Activated CD8-positive, alpha-beta memory T cell treated with anti-CD3 and anti-CD28 coated beads for 4 hours (primary cell): Measurements from ENCODE around the gene MAGEC1.
"Not testable (repeated sequence)": the region's sequence is repeated elsewhere in the genome, so short reads cannot be mapped to it uniquely, and the experiment has no call there.

Experiments
- DNase-seq, 2 donors: peaks; one replicate each; pipeline ENCODE4 v3.0.0-alpha.2; 2020; ENCODE audit warnings: low read depth in 2 of 2

MAGEC1 gene

DNA sequence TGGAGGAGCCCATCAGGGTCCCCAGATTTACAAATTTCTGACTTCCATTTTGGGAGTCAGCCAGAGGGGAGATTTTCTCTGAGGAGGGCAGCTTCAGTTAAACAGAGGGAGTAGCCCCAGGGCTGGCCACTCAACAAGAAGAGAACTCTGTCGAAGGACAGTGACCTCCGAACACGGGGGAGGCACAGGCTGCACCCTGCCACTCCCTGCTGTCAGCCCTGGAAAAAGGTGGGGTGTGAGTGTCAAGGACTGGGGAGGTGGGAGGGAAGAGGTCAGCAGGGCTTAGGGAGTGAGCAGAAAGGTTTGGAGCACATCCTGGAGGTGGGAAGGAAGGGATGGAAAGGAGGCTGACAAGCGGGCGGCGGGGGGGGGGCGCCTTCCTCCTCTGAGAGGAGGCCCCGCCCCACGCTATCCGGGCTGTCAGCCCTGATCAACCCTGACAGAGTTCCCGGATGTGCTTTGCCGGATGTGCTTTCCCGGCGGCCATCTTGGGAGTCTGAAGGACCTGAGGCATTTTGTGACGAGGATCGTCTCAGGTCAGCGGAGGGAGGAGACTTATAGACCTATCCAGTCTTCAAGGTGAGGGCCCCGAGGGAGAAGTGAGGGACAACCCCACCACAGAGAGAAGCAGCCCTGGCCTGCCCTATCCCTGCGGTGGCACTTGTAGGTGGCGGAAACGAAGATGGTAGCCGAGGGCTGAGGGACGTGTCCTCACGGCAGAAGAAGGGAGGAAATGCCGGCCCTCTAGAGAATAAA, at the start of gene MAGEC1:
TSS of gene MAGEC1 (plus strand) at position 495 of the 756 bp plus-strand sequence. CDS start 1,179 bp downstream, outside the sequence.
- DNase-seq, result no peak

DNA sequence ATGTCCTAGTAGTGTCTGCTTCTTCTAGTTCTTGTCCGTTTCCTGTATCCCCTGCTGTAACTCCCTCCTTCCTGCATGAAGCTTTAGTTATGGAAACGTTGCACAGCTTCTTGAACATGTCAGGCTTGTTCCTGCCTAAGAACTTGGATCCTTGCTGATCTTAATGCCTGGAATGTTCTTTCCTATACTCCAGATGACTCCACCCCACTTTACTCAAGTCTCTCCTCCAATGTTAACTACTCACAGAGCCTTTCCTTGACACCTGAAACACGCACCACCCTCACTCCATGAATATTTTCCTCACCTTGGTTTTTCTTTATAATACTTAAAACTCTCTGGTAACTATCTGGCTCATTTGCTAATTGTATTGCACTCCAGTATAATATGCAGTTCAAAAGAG, 46.2 kb upstream of the MAGEC1 start:
- DNase-seq, result no peak

DNA sequence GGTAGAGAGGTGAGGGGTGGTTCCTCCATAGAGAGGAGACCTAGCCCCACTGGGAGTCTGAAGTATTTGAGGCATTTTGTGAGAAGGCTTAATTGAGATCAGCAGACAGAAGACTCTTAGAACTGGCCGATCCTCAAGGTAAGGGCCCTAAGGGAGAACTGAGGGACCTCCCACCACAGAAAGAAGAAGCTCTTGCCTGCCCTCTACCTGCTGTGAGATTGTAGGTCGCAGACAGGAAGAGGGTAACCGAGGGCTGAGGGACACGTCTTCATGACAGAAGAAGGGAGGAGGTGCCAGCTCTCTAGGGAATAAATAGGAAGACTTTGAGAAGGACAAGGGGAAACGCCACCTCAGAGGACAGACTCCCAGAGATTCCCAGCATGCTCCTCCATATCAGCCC, 24.1 kb upstream of the MAGEC1 start:
- no peak for DNase-seq

- not testable (repeated sequence) for DNase-seq
Measured at GRCh38 chrX:141888811-141889210, 14.9 kb upstream of the MAGEC1 start.

DNA sequence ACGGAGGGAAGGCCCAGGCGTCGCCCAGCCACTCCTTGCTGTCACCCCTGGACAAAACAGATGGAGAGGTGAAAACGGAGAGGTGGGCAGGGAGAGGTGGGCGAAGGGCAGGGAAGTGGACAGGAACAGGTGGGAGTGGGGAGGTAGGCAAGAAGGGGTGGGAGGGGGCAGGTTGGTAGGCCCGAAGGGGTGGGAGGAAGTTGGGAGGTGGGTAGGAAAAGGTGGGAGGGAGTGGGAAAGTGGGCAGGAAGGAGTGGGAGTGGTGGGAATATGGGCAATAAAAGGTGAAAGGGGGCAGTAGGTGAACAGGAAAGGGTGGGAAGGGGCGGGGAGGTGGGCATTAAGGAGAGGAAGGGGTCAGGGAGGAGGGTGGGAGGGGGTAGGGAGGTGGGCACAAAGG, 9.0 kb upstream of the MAGEC1 start:
- DNase-seq, result no peak

DNA sequence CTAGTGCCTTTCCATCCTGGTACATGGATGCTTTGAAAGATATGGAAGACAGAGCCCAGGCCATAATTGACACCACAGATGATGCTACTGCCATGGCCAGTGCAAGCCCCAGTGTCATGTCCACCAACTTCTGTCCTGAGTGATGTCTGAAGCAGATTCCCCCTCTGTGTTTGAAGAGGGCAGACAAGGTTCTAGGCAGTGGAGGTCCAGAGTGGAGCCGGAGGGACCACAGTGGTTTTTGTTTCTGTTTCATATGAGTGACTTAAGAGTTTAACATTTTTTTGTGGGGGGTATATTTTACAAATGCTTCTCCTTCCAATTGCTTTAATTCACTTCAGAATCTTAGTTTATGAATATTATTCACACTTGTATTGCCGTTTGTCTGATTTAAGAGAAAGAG, 6.0 kb upstream of the MAGEC1 start:
- no peak for DNase-seq

- no peak for DNase-seq
Measured at GRCh38 chrX:141902366-141902765, 1.3 kb upstream of the MAGEC1 start.

GRCh38 chrX:141904262-141904661, 568 bp downstream of the MAGEC1 start:
- no peak for DNase-seq

- no peak for DNase-seq
Measured at GRCh38 chrX:141917801-141918200, 14.1 kb downstream of the MAGEC1 start.

- no peak for DNase-seq
Measured at GRCh38 chrX:141924293-141924692, 20.6 kb downstream of the MAGEC1 start.

GRCh38 chrX:141928432-141928831, 24.7 kb downstream of the MAGEC1 start:
- no peak for DNase-seq

DNA sequence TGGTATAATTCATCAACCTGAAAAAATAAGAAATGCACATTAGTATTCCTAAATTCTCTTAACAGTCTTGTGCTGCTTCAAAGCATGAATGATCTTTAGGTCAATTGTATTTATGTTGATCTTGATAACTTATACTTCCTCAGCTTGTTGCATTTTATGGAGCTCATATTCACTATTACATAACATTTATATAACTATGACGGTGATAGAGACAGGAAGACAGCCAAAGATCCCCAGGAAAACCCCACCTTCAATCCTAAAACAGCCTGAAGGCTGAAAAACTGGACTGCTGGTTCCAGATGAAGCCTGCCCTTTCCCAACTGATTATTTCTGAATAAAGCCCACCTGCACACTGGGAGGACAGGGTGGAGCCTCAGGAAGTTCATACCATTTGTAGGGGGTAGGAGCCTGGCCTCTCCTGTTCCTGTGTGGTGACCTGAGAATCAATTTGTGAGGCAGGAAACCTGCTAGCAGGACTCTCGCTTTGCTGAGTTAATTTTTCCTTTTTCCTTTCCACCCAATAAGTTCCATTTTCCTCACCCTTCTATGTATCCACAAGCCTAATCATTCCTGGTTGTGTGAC, 30.5 kb downstream of the MAGEC1 start:
- no peak for DNase-seq

DNA sequence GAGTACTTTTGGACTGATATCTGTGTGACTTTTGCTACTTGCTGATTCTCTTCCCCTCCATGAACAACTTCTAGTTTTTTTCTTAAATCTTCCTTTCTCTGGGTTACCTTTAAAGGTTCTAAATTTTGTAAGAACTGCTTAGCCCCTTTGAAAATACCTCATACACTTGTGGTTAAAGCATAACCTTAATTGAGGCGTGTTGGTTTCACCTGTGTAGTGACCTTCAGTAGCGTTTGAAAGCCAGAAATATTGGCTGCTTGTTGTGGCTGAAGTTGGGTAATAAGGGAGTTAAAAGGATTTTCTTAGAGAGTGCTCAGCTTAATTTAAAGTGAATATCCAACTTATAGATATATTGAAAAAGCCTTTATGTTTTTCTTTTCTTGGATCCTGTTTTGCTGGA, 32.0 kb downstream of the MAGEC1 start:
- DNase-seq, result no peak

DNA sequence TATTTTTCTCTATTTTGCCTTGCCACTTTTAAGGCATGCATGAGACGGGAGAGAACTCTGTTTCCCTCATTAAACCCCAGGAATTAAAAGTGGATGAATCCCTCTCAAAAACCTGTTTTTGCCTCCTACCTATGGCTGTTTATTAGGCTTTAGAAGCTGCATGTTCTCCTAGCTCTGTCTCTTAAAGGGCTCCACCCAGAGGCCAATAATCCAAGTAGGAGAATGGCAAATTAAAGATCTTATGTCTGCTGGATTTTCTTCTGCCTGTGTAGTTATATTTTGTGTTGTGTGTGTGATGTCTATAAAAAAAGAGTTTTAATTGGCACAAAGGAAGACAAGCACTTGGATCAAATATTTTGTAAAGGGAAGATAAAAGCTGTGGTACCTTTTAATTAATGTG, 32.4 kb downstream of the MAGEC1 start:
- DNase-seq, result no peak

GRCh38 chrX:141941234-141941633, 37.5 kb downstream of the MAGEC1 start:
- DNase-seq, result no peak

DNA sequence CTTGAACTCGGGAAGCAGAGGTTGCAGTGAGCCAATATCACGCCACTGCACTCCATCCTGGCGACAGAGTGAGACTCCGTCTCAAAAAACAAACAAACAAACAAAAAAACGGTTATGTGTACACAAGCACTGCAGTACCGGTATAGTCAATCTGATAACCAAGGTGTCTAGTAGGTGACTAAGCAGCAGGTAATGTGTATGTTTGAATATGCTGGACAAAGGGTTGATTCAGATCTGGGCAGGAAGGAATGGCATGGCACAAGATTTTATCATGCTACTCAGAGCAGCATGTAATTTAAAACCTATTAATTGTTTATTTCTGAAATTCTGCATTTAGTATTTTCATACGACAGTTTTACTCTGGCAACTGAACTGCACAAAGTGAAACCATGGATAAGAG, 41.7 kb downstream of the MAGEC1 start:
- DNase-seq, result no peak

- no peak for DNase-seq
Measured at GRCh38 chrX:141947350-141947749, 43.7 kb downstream of the MAGEC1 start.

DNA sequence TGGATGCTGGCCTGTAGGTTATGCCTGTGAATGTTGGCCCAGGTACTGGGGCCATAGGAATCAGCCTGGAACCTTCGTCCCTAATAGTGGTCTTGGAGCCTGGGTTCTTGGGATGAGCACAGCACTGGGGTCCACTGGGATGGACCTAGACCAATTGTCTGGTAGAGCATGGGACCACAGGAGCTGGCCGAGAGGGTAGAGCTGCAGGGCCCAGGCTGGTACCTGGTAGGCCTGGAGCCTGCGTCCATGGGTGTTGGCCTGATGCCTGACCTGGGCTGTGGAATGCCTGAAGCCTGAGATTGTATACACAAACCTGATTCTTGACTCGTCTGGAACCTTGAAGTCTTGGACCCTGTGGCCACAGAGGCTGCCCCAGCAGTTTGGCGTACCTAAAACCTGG, 48.9 kb downstream of the MAGEC1 start:
- DNase-seq, result no peak

DNA sequence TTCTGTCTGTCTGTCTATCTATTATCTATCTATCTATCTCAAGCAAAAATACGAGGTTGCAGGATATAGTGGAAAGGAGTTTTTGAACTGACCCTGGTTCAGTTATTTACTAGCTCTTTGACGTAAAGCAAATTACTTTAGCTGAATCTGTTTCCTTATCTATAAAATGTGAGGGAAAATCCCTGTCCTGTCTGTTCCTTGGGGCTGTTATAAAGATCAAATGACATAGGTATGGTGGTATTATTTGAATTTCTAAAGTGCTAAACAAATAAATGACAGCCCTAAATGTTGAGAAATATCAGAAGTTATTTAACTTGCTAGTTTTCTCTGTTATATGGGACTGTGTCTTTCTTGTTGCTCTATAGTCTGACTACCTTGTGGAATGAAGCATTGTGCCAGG, 55.0 kb downstream of the MAGEC1 start:
- no peak for DNase-seq
